Thyroid gland (tissue), 4 donors: Measurements from ENCODE around the gene PRCD. TPM values are rescaled to one million over a fixed set of nuclear protein-coding genes. Genes with fewer than 3 reads are reported as not detected.

ENCODE experiments used
- DNase-seq, 2 donors: peaks; one replicate each; pipeline ENCODE4 v3.0.0-alpha.2; 2019
- H3K27ac ChIP-seq, 3 donors: fragments of 200-600 bp; sonication (generic); 1 replicate in 2 of 3; 2 replicates in 1 of 3; pipeline ENCODE4 v1.5.1; 2016 to 2019; ENCODE audit warnings: mild to moderate bottlenecking in 1 of 3, moderate library complexity in 1 of 3
- H3K27me3 ChIP-seq: fragments of 200-600 bp; sonication (generic); one replicate; pipeline ENCODE4 v1.5.1; 2019
- H3K36me3 ChIP-seq, 2 donors: fragments of 200-600 bp; sonication (generic); one replicate each; pipeline ENCODE4 v1.5.1; 2016 to 2019
- H3K4me1 ChIP-seq, 2 donors: fragments of 200-600 bp; sonication (generic); one replicate each; pipeline ENCODE4 v1.5.1; 2017 to 2019
- H3K4me3 ChIP-seq, 3 donors: fragments of 200-600 bp; sonication (generic); replicated peaks in 1 of 3; 1 replicate in 2 of 3; 2 replicates in 1 of 3; pipeline ENCODE4 v1.5.1; 2016; ENCODE audit warnings: mild to moderate bottlenecking in 1 of 3
- H3K9me3 ChIP-seq: fragments of 200-600 bp; sonication (generic); one replicate; pipeline ENCODE4 v1.5.1; 2017
- POLR2A ChIP-seq, 2 donors: fragments of 450-650 bp; IDR thresholded peaks; one replicate each; pipeline ENCODE4 v1.6.1; 2017; ENCODE audit warnings: antibody characterized with exemption in 2 of 2, mild to moderate bottlenecking in 2 of 2, moderate library complexity in 1 of 2
- WGBS, 2 donors: methylation state at CpG; one replicate each; pipeline ENCODE4 v1.1.5; 2017; 5-methylcytosine and 5-hydroxymethylcytosine counted together
- intact Hi-C: fragments of 100-400 bp; cut with DNase I; formaldehyde crosslinking; loops from one replicate; pipeline ENCODE4 v1.15.1; 2023
- total RNA-seq, 4 donors: library from RNA; depleted of rRNA; stranded (reverse); fragments of >200 nt; gene quantifications; one replicate each; pipeline ENCODE4 v1.2.3, GENCODE V29; 2016
- TF ChIP-seq, protein P1 (sequence below), 6 experiments: fragments of 200-600 bp in 3 of 6; fragments of 450-650 bp in 3 of 6; sonication (generic) in 3 of 6; IDR thresholded peaks; one replicate each; pipeline ENCODE4 v1.5.1; 2016 to 2019; ENCODE audit warnings: antibody characterized with exemption in 6 of 6, mild to moderate bottlenecking in 2 of 6, inconsistent platforms in 1 of 6, moderate library complexity in 1 of 6

The PRCD gene
- total RNA-seq: 1 to 10 TPM; 1.5 to 8.3 (median 4.2) TPM

GRCh38 chr17:76539631-76540271 lies at the start of gene PRCD:
Gene PRCD, plus strand, starts transcription at chr17:76540044. Its CDS starts 98 bp downstream, at chr17:76540142.
- TF ChIP-seq, protein P1, sequence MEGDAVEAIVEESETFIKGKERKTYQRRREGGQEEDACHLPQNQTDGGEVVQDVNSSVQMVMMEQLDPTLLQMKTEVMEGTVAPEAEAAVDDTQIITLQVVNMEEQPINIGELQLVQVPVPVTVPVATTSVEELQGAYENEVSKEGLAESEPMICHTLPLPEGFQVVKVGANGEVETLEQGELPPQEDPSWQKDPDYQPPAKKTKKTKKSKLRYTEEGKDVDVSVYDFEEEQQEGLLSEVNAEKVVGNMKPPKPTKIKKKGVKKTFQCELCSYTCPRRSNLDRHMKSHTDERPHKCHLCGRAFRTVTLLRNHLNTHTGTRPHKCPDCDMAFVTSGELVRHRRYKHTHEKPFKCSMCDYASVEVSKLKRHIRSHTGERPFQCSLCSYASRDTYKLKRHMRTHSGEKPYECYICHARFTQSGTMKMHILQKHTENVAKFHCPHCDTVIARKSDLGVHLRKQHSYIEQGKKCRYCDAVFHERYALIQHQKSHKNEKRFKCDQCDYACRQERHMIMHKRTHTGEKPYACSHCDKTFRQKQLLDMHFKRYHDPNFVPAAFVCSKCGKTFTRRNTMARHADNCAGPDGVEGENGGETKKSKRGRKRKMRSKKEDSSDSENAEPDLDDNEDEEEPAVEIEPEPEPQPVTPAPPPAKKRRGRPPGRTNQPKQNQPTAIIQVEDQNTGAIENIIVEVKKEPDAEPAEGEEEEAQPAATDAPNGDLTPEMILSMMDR (IDR thresholded peaks at IDR 0.05): peak in 1 of 6 experiments; percentile 11
- no peak for TF ChIP-seq POLR2A (IDR thresholded peaks at IDR 0.05)
- DNase-seq: no peak
- H3K9me3 ChIP-seq: no peaks in the 10 kb centered on the region

GRCh38 chr17:76490112-76490710 lies 49.6 kb upstream of the PRCD start:
- Histone ChIP-seq H3K27ac (no peak overlapping the region), H3K36me3 (no peaks in the 10 kb centered on the region)
- 52 to 62% methylated on average over 5 to 10 of the region's 10 CpGs for WGBS, 2 donors

More at GRCh38 chr17:76539631-76540271, at the start of gene PRCD:
- 77 to 84% methylated on average over 14 to 17 of the region's 22 CpGs for WGBS, 2 donors
- peaks cover 16 to 42% of the 10 kb centered on the region in 2 donors for H3K4me1 ChIP-seq
- intact Hi-C loops: no loop called here
- no peaks in the 10 kb centered on the region for H3K27me3 ChIP-seq
- H3K27ac ChIP-seq: peak within 1 kb of the TSS; percentile 50 to 85 (median 66)
- no peaks in the 10 kb centered on the region for H3K36me3 ChIP-seq
- no peak within 1 kb of the TSS for H3K4me3 ChIP-seq

DNA sequence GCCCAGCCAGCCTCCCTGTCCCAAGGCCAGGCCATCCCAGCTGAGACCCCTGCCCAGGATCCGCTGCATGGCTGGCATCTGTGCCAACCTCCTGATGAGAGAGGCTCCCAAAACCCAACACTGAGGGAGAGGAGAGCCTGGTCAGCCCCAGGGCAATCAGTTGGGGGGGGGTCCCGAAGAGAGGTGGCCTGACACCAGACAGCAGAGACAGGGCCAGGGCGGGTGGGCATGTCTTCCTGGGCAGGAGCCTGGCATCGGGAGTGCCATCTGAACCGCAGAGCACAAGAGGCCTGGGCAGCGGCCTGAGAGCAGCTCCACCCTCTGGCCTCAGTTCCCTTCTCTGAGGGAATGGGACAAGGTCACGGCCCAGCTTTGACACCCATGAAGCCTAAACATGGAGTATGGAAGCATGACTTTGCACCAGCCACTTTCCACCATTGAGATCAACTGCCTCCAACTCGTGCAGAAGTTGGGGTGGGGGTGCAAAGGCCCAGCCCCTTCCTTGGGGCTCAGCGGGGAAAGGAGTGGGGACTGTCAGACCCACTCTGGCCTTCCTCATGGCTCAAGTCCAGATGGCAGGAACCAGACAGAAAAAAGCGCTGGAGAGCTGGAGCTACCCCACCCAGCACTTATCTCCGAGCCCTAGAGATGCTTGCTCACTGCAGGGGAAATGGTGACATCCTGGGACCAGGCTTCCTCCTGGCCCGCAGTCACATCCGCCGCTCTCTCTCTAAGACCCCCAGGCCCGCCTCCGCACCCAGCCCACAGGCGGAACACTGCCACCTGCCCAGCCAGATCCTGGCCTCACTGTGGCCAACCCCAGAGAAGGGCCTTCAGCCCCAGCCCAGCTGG lies 48.3 kb upstream of the PRCD start:
- no peaks in the 10 kb centered on the region for H3K27me3 ChIP-seq
- H3K9me3 ChIP-seq: no peaks in the 10 kb centered on the region
- WGBS, 2 donors: 83 to 87% methylated on average over 10 to 15 of the region's 17 CpGs
- peak overlapping the region in 2 of 3 donors; percentile 41 to 78 for H3K27ac ChIP-seq
- DNase-seq: no peak
- intact Hi-C loops: no loop called here
- TF ChIP-seq POLR2A (IDR thresholded peaks at IDR 0.05): no peak
- TF ChIP-seq, protein P1 (IDR thresholded peaks at IDR 0.05): no peak
- H3K4me1 ChIP-seq: peaks cover 23 to 48% of the 10 kb centered on the region in 2 donors
- H3K4me3 ChIP-seq: no peak overlapping the region
- no peaks in the 10 kb centered on the region for H3K36me3 ChIP-seq

More at GRCh38 chr17:76490112-76490710, 49.6 kb upstream of the PRCD start:
- peak; percentile 20 to 25 for DNase-seq
- Histone ChIP-seq H3K27me3 (no peaks in the 10 kb centered on the region), H3K9me3 (no peaks in the 10 kb centered on the region), H3K4me1 (peaks cover 23 to 48% of the 10 kb centered on the region in 2 donors), H3K4me3 (no peak overlapping the region)
- intact Hi-C loops: no loop called here
- no peak for TF ChIP-seq POLR2A (IDR thresholded peaks at IDR 0.05)
- TF ChIP-seq, protein P1 (IDR thresholded peaks at IDR 0.05): no peak

GRCh38 chr17:76492123-76492988 lies 47.5 kb upstream of the PRCD start:
- Histone ChIP-seq H3K27me3 (no peaks in the 10 kb centered on the region), H3K4me1 (peaks cover 23 to 53% of the 10 kb centered on the region in 2 donors), H3K27ac (peak overlapping the region; percentile 41 to 78 (median 42)), H3K9me3 (no peaks in the 10 kb centered on the region), H3K4me3 (no peak overlapping the region), H3K36me3 (no peaks in the 10 kb centered on the region)
- peak; percentile 35 to 41 for DNase-seq
- intact Hi-C loops: no loop called here
- TF ChIP-seq, protein P1 (IDR thresholded peaks at IDR 0.05): no peak
- TF ChIP-seq POLR2A (IDR thresholded peaks at IDR 0.05): no peak
- 57 to 62% methylated on average over 7 to 10 of the region's 11 CpGs for WGBS, 2 donors
